ENCODE data around the gene RNF114.
"Not testable (repeated sequence)": the region's sequence is repeated elsewhere in the genome, so short reads cannot be mapped to it uniquely, and the experiment has no call there.

RNF114 gene

DNA sequence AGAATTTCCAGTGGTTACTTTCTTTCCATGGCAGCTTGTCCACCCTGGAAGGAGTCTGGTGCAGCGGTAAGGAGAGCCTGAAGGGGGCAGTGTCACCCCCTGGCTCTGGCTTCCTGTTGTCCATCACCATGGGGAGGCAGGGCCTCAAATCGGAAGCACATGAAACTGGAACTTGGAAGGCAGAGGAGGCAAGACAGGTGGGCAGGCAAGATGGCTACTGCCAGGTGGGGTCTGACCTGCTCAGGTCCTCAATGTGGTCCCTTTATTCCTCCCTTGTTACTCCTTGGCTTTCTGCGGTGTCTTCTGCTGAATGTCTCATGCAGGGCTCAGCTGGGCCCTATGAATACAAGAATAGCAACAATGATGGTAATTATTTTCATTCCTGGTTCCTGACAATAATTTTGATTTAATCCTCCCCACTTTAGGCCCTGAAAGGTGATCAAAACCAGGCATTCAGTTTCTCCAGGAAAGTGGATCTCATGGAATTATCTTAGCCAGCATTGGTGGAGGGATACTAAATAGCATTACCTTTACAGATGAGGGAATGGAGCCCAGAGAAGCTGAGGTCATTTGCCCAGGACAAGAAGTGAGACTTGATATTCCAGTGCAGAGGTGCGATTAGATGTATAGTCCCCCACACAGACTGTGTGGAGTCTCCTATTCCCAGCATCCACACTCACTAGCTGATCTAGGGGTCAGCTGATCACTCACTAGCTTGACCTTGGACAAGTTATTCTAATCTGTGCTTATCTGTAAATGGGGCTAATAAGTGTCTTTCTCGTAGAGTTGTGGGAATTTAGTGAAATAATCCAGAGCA, 29.0 kb downstream of the RNF114 start:
- DNase-seq (ENCODE audit: low read depth), result no peak

- DNase-seq (ENCODE audit: low read depth), result no peak
Measured at GRCh38 chr20:49965781-49966305, 29.6 kb downstream of the RNF114 start.

- no peak for DNase-seq (ENCODE audit: low read depth)
Measured at GRCh38 chr20:49966861-49967260, 30.7 kb downstream of the RNF114 start.

GRCh38 chr20:49969234-49969633, 33.0 kb downstream of the RNF114 start:
- DNase-seq (ENCODE audit: low read depth), result no peak

GRCh38 chr20:49969946-49970345, 33.7 kb downstream of the RNF114 start:
- DNase-seq (ENCODE audit: low read depth), result no peak

DNA sequence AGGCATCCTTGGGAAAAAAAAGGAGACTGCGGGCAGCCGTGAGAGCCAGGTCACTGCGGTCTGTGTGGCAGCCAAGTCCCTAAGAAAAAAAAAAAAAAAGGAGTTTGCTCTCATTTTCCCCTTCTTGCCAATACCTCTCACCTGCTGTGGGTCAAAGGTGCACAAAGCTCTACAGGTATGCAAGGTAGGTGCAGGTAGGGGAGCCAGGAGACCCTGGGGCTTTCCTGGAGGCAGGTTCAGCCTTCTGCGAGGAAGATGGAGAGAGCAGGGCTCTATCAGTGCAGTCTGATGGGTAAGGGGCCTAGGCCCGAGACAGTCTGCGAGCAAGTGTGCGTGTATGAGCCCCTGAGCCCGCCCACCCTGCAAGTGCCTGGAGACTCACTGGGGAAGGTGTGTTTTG, 34.3 kb downstream of the RNF114 start:
- DNase-seq (ENCODE audit: low read depth), result no peak

GRCh38 chr20:49973981-49974380, 37.8 kb downstream of the RNF114 start:
- DNase-seq (ENCODE audit: low read depth), result no peak

GRCh38 chr20:49976542-49976941, 40.3 kb downstream of the RNF114 start:
- no peak for DNase-seq (ENCODE audit: low read depth)

DNA sequence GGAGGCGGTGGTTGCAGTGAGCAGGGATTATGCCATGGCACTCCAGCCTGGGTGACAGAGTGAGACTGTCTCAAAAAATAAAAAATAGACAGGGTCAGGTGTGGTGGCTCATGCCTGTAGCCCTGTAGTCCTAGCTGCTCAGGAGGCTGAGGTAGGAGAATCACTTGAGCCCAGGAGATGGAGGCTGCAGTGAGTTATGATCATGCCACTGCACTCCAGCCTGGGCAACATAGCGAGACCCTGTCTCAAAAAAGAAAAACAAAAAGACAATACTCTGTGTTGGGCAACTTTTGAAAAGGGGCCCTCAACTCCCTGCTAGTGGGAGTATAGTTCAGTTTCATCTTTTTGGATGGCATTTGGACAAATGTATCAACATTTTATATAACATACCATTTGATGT, 41.5 kb downstream of the RNF114 start:
- not testable (repeated sequence) for DNase-seq (ENCODE audit: low read depth)

GRCh38 chr20:49978685-49979029, 42.5 kb downstream of the RNF114 start:
- DNase-seq (ENCODE audit: low read depth), result no peak

DNA sequence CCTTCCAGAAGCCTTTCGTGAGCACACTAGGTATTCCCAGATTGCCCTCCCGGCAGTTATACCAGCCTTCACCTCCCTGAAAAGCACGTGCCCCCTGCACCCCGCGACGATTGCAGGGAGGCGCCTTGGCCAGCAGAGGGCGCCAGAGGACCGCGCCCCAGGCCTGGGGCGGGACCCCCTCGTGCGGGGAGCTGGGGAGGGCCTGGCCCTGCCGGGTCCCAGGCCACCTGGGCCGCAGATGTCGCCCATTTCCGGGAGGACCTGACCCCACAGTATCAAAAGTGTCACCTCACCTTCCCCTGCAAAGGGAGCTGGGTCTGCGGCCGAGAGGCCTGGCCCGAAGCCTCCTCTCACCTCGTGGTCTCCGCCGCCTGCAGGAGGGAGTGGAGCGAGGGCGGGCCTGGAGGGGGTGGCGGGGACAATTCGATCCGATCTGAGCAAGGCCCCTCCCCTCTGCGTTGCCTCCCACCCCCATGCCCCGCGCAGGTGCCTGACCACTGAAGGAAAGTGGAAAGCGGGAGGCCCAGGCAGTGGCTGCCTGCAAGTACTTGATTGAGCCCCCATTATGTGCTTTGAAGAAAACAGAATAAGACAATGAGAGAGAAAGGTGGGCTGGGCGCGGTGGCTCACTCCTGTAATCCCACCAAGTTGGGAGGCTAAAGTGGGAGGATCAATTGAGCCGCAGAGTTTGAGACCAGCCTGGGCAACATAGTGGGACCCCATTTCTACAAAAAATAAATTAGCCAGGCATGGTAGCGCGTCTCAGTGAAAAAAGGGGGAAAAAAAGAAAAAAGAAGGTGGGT, 43.0 kb downstream of the RNF114 start:
- no peak for DNase-seq (ENCODE audit: low read depth)

DNA sequence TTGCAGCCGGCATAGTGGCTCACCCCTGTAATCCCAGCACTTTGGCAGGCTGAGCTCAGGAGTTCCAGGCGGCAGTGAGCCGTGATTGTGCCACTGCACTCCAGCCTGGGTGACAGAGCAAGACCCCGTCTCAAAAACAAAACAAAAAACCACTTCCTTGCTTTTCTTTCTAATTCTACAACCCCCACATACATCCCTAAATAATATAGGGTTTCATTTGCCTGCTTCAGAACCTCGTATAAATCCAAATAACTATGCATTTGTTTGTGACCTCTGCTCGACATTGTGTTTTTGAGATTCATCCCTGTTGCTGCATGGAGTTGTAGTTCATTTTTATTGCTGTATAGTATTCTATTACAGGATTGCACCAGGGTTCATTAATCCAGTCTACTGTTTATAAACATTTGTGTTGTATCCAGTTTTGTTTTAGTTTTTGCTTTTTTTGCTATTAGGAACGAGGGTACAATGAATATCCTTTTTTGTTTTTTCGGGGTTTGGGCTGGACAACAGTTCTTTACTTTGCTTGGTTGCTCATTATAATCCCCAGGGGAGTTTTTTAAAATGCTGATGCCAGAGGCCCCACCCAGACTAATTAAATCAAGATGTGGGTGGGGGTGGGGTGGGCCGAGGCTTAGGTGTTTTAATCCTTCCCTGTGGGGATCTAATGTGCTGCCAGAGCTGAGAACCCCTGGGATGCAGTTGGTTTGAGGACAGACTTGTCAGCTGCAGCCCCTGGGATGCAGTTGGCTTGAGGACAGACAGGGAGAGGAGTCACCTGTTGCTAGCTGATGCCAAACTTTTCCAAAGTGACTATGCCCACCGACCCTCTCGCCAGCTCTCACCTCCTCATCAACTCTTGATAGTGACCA, 44.2 kb downstream of the RNF114 start:
- DNase-seq (ENCODE audit: low read depth), result no peak

DNA sequence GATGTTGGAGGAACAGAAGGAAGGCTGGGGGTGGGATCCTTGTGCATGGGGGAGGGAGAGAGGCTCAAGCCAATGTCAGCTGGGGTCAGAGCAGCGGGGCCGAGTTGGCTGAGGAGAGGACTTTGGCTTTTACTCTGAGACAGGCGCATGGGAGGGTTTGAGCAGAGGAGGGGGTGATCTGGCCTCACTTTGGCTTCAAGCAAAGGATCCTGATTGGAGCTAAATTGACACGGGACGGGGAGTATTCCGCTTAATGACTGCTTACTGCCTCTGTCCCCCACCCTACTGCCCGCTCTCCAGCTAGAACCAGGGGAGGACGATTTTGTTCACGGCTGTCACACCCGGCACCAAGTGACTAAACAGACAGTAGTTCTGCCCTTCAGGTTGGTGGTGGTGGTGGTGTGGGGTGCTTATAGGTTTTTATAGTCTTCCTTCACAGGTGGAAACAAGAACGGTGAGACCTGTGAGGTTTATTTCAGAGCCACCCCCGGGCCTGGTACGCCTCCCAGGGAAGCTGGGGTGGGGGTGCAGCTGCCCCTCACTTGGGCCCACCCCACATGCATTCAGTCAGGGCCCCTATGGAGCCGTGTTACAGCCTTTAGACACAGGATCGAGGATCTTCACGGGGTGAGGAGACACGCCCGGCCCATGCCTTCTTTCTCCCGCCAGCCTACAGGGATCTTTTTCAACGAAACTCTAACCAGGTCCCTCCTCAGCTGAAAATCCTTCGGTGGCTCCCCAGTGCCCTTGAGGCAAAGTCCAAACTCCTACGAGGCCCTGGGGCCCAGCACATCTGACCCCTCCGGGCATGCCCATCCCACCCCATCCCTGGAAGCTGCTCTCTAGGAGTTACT, 45.2 kb downstream of the RNF114 start:
- DNase-seq (ENCODE audit: low read depth), result no peak

DNA sequence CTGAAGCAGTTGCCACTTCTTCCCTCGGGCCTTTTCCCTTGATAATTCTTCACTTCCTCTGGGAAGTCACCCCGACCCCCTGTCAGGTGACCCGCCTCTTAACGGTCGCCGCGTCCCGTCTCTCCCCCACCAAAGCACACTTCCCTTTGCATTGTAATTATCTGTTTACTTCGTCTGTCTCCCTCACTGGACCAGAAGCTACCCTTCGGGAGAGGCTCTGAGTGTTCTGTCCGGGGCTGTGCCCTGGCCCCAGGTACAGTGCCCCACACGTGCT, 45.8 kb downstream of the RNF114 start:
- no peak for DNase-seq (ENCODE audit: low read depth)

DNA sequence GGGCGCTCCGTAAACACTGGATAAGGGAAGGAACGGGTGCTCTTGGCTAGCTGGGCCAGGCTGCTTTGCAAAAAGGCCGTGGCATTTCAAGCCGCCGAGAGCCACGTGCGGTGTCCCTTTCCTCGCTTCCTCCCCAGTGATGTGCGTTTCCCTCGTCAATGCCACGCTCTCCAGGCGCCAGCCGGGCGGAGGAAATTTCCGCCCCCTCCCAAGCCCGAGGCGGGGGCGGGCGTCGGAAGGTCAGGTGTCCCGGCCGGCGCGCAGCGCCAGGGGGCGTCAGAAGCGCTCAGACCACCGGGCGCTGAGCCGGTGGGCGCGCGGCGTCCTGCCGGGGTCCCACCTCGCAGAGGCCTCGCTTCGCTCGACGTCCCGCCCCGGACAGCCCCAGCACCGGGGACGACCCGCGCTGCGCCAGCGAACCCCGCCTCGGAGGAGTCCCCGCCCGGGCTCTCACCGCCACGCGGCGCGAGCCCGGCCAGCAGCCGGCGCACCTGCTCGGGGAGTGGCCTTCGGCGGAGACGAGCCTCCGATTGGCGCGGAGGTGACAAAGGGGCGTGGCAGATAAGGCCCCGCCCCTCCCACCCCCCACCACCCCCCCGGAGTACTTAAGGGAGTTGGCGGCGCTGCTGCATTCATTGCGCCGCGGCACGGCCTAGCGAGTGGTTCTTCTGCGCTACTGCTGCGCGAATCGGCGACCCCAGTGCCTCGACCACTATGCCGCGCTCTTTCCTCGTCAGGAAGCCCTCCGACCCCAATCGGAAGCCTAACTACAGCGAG, 46.3 kb downstream of the RNF114 start, which contains the start of gene SNAI1:
Gene SNAI1 (plus strand): TSS at position 635 of the 777 bp plus-strand sequence. CDS start 80 bp downstream, at position 715.
- DNase-seq (ENCODE audit: low read depth), result no peak

- DNase-seq (ENCODE audit: low read depth), result no peak
Measured at GRCh38 chr20:49983123-49983847, 47.1 kb downstream of the RNF114 start.

DNA sequence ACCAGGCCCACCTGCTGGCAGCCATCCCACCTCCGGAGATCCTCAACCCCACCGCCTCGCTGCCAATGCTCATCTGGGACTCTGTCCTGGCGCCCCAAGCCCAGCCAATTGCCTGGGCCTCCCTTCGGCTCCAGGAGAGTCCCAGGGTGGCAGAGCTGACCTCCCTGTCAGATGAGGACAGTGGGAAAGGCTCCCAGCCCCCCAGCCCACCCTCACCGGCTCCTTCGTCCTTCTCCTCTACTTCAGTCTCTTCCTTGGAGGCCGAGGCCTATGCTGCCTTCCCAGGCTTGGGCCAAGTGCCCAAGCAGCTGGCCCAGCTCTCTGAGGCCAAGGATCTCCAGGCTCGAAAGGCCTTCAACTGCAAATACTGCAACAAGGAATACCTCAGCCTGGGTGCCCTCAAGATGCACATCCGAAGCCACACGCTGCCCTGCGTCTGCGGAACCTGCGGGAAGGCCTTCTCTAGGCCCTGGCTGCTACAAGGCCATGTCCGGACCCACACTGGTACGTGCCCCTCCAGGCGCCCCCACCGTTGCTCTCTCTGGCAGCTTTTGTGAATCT, 47.7 kb downstream of the RNF114 start:
- no peak for DNase-seq (ENCODE audit: low read depth)

- DNase-seq (ENCODE audit: low read depth), result no peak
Measured at GRCh38 chr20:49984426-49985153, 48.4 kb downstream of the RNF114 start.

DNA sequence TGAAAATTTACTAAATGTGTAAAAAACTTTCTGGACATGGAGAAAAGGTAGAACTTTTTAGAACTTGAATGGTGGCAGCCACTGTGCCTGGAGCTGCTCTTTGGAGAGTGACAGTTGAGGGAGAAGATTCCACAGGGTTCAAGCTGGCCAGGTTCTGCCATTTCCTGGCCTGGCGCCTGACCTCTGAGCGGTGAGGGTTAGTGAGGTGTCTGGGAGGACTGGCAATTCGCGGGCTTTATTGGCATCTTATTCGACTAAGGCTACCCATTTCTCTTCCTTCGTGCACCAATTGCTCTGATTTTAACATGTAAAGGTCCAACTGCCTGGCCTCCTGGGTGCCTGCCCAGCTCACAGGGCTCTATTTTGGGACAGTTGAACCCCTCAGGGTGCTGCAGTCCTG, 49.0 kb downstream of the RNF114 start:
- DNase-seq (ENCODE audit: low read depth), result no peak
